Fibroblast of lung (primary cell): ENCODE data around the gene CHST12. TPM values are rescaled to one million over a fixed set of nuclear protein-coding genes. Genes with fewer than 3 reads are reported as not detected.

ENCODE experiments used
- DNase-seq, 2 donors: peaks; one replicate each; pipeline versions ENCODE4 v3.0.0 to v3.0.0-alpha.2; 2010; ENCODE audit warnings: low read depth in 2 of 2
- H2AFZ ChIP-seq: 2 replicates; pipeline ENCODE4 v1.5.1; 2012; ENCODE audit warnings: low read length, control low read depth, inconsistent platforms
- H3K27ac ChIP-seq: 2 replicates; pipeline ENCODE4 v1.5.1; 2011; ENCODE audit warnings: low read length, control low read depth; ENCODE audit not compliant: insufficient read depth
- H3K27me3 ChIP-seq: 2 replicates; pipeline ENCODE4 v1.5.1; 2011; ENCODE audit warnings: mild to moderate bottlenecking, low read length; ENCODE audit not compliant: control insufficient read depth, insufficient read depth
- H3K36me3 ChIP-seq: 2 replicates; pipeline ENCODE4 v1.5.1; 2011; ENCODE audit warnings: low read length; ENCODE audit not compliant: control insufficient read depth, insufficient read depth
- H3K4me1 ChIP-seq: 2 replicates; pipeline ENCODE4 v1.5.1; 2011; ENCODE audit warnings: low read length; ENCODE audit not compliant: control insufficient read depth, insufficient read depth; ENCODE audit errors: extremely low read depth
- H3K4me2 ChIP-seq: 2 replicates; pipeline ENCODE4 v1.5.1; 2011; ENCODE audit warnings: low read length, control low read depth; ENCODE audit not compliant: insufficient read depth; ENCODE audit errors: extremely low read depth
- H3K4me3 ChIP-seq, 4 experiments: fragments of 200-600 bp in 1 of 4; sonication (generic) in 1 of 4; replicated peaks in 1 of 4; 2 replicates each; pipeline ENCODE4 v1.5.1; 2011 to 2016; ENCODE audit warnings: low read length in 4 of 4, low read depth in 3 of 4, mild to moderate bottlenecking in 3 of 4, control low read depth in 2 of 4, inconsistent platforms in 1 of 4, mixed read lengths in 1 of 4; ENCODE audit not compliant: insufficient read depth in 1 of 4; ENCODE audit errors: control extremely low read depth in 1 of 4
- H3K79me2 ChIP-seq: 2 replicates; pipeline ENCODE4 v1.5.1; 2012; ENCODE audit warnings: mild to moderate bottlenecking, low read length, inconsistent platforms; ENCODE audit not compliant: control insufficient read depth, insufficient read depth
- H3K9ac ChIP-seq: 2 replicates; pipeline ENCODE4 v1.5.1; 2011; ENCODE audit warnings: mild to moderate bottlenecking, low read length, control low read depth; ENCODE audit not compliant: insufficient read depth
- H3K9me3 ChIP-seq: 2 replicates; pipeline ENCODE4 v1.5.1; 2012; ENCODE audit warnings: low read depth, low read length; ENCODE audit not compliant: control insufficient read depth, insufficient read depth
- H4K20me1 ChIP-seq: 2 replicates; pipeline ENCODE4 v1.5.1; 2011; ENCODE audit warnings: low read length; ENCODE audit not compliant: control insufficient read depth, insufficient read depth; ENCODE audit errors: extremely low read depth
- EZH2 ChIP-seq: IDR thresholded peaks from 2 replicates; pipeline ENCODE4 v1.5.1; 2012; ENCODE audit warnings: low read length, control low read depth, mild to moderate bottlenecking; ENCODE audit errors: missing control alignments
- polyA plus RNA-seq, 2 donors: library from polyadenylated mRNA; depleted of rRNA in 1 of 2; stranded (reverse) in 1 of 2; unstranded in 1 of 2; fragments of >200 nt; gene quantifications; 2 replicates each; pipeline ENCODE4 v1.2.1, GENCODE V29; 2011 to 2012; ENCODE audit warnings: missing spikeins in 1 of 2
- total RNA-seq: library from RNA; depleted of rRNA; stranded (reverse); fragments of >200 nt; gene quantifications from 2 replicates; pipeline ENCODE4 v1.2.1, GENCODE V29; 2014
- TF ChIP-seq, protein P1 (sequence below), 2 donors: IDR thresholded peaks in 1 of 2; conservative IDR thresholded peaks in 1 of 2; 1 replicate in 1 of 2; 2 replicates in 1 of 2; pipeline ENCODE4 v1.5.1; 2011 to 2012; ENCODE audit warnings: low read length in 2 of 2, control low read depth in 1 of 2, inconsistent platforms in 1 of 2, low read depth in 1 of 2, mild to moderate bottlenecking in 1 of 2

Gene CHST12
- total and polyA plus RNA-seq, 2 donors (not counting 1 experiment from before 2014, with no cell fraction given): 3.5 to 9.5 TPM

- DNase-seq: no peak
Observed at GRCh38 chr7:2495418-2496299, 92.2 kb downstream of the CHST12 start.

DNA sequence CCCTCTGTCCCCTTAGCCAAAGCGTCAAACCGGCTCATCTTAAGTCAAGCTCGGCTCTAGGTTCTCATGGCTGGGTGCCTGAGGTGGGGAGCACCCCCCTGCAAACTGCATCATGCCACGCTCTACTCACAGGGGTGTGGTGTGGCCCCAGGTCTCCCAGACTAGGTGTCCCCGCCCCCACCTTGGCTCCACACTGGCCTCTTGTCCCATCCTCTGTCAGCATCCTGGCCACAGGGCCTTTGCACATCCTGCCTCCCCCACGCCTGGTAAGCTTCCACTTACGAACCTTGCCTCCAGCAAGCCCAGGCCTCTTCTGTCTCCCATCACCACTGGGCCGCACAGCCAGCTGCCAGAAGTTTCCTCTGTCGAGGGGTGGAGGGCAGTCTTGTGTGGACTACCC, 93.0 kb downstream of the CHST12 start:
- H4K20me1 ChIP-seq: no peaks in the 10 kb centered on the region
- H3K79me2 ChIP-seq: no peaks in the 10 kb centered on the region
- H3K4me1 ChIP-seq: no peaks in the 10 kb centered on the region
- no peak for TF ChIP-seq EZH2
- TF ChIP-seq, protein P1, sequence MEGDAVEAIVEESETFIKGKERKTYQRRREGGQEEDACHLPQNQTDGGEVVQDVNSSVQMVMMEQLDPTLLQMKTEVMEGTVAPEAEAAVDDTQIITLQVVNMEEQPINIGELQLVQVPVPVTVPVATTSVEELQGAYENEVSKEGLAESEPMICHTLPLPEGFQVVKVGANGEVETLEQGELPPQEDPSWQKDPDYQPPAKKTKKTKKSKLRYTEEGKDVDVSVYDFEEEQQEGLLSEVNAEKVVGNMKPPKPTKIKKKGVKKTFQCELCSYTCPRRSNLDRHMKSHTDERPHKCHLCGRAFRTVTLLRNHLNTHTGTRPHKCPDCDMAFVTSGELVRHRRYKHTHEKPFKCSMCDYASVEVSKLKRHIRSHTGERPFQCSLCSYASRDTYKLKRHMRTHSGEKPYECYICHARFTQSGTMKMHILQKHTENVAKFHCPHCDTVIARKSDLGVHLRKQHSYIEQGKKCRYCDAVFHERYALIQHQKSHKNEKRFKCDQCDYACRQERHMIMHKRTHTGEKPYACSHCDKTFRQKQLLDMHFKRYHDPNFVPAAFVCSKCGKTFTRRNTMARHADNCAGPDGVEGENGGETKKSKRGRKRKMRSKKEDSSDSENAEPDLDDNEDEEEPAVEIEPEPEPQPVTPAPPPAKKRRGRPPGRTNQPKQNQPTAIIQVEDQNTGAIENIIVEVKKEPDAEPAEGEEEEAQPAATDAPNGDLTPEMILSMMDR (conservative IDR thresholded peaks at IDR 0.05 in 1 of 2, IDR thresholded peaks at IDR 0.05 in 1 of 2; ENCODE audit: low read depth in 1 of 2, low read length in 2 of 2): no peak
- H3K9ac ChIP-seq: no peak overlapping the region
- no peak overlapping the region for H3K27ac ChIP-seq
- H3K4me3 ChIP-seq: no peak overlapping the region
- H3K36me3 ChIP-seq: no peaks in the 10 kb centered on the region
- H3K9me3 ChIP-seq: no peaks in the 10 kb centered on the region
- H3K27me3 ChIP-seq: peaks cover 9% of the 10 kb centered on the region
- H3K4me2 ChIP-seq: no peak overlapping the region
- no peak overlapping the region for H2AFZ ChIP-seq
- DNase-seq: no peak

More at GRCh38 chr7:2495418-2496299, 92.2 kb downstream of the CHST12 start:
- TF ChIP-seq EZH2: no peak
- TF ChIP-seq, protein P1 (conservative IDR thresholded peaks at IDR 0.05 in 1 of 2, IDR thresholded peaks at IDR 0.05 in 1 of 2; ENCODE audit: low read depth in 1 of 2, low read length in 2 of 2): no peak
- Histone ChIP-seq H3K4me1 (no peaks in the 10 kb centered on the region), H3K4me2 (no peak overlapping the region), H2AFZ (no peak overlapping the region), H3K27ac (no peak overlapping the region), H3K9ac (no peak overlapping the region), H3K36me3 (no peaks in the 10 kb centered on the region), H3K27me3 (peaks cover 9% of the 10 kb centered on the region), H3K4me3 (no peak overlapping the region), H3K9me3 (no peaks in the 10 kb centered on the region), H4K20me1 (no peaks in the 10 kb centered on the region), H3K79me2 (no peaks in the 10 kb centered on the region)

GRCh38 chr7:2497065-2497464, 93.7 kb downstream of the CHST12 start:
- Histone ChIP-seq H2AFZ (no peak overlapping the region), H4K20me1 (no peaks in the 10 kb centered on the region), H3K9me3 (no peaks in the 10 kb centered on the region), H3K4me1 (no peaks in the 10 kb centered on the region), H3K79me2 (no peaks in the 10 kb centered on the region), H3K4me2 (no peak overlapping the region), H3K4me3 (no peak overlapping the region), H3K9ac (no peak overlapping the region), H3K27me3 (peaks cover 9% of the 10 kb centered on the region), H3K36me3 (no peaks in the 10 kb centered on the region), H3K27ac (no peak overlapping the region)
- DNase-seq: no peak
- TF ChIP-seq EZH2: no peak
- TF ChIP-seq, protein P1 (conservative IDR thresholded peaks at IDR 0.05 in 1 of 2, IDR thresholded peaks at IDR 0.05 in 1 of 2; ENCODE audit: low read depth in 1 of 2, low read length in 2 of 2): no peak
